HG02870 (cell line): ENCODE measurements around the gene CRX.
"Not testable (repeated sequence)": the region's sequence is repeated elsewhere in the genome, so short reads cannot be mapped to it uniquely, and the experiment has no call there.

Source experiments
- ATAC-seq: cut with Tn5 transposase; IDR thresholded peaks from one replicate; pipeline ENCODE4 v1.9.1; 2021; ENCODE audit warnings: mild to moderate bottlenecking, moderate library complexity; ENCODE audit not compliant: unreplicated experiment

Gene CRX

GRCh38 chr19:47803148-47803547 lies 18.6 kb upstream of the CRX start:
- not testable (repeated sequence) for ATAC-seq

- ATAC-seq = not testable (repeated sequence)
These were observed 18.1 kb upstream of the CRX start for GRCh38 chr19:47803671-47804070.

- not testable (repeated sequence) for ATAC-seq
These were observed 17.3 kb upstream of the CRX start, which contains the start of gene TPRX1 for GRCh38 chr19:47804451-47804850. TPRX1 (minus strand) TSS chr19:47804551; CDS start chr19:47804539, 12 bp downstream.

DNA sequence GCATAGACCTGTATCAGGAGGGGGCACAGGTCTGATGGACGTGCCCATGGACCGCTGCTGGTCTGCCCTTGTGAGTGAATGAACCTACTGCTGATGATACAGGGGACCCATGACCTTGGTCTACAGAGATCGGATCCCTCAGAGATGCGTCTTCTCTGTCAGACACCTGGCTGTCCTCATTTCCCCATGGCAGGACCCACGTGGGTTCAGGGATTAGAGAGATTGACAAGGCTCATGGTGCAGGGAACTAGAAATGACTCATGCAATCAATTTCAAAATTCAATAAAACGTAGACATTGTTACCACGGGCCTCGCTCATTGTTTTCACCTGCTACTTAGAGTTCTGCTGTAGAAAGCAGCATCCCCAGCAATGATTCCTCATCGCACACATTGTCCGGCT lies 16.4 kb upstream of the CRX start:
- no peak for ATAC-seq

GRCh38 chr19:47806435-47806834 lies 15.3 kb upstream of the CRX start:
- no peak for ATAC-seq

DNA sequence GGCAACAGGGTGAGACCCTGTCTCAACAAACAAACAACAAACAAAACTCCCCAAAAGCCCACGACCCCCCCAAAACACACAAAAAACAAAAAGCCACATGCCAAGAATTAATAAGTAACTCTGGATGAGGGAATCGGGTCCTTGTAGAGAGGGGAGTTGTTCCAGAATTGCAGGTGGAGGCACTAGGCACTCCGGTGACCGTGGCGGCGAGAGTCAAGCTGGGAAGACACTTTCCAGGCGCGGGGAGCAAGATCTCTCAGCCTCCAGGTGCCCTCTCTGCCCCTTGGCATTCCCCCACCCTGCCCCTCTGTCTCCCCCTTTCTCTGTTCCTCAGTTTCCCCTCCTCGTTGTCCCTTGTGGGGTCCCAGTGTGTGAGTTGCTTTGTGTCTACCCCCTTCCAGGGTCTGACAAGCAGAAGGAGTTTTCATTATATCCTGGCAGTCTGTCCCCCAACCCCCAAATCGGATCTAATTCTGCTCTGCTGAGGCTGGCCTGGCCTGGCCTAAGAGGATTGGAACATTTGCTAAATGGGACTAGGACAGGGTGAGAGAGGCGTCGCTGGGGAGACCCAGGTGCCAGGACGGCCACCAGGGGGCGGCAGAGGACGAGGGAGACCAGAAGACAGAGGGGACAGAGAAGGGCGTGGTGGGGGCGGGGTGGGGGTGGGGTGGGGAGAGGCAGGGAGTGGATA lies 8.3 kb upstream of the CRX start:
- ATAC-seq = no peak

GRCh38 chr19:47813995-47814328 lies 7.8 kb upstream of the CRX start:
- ATAC-seq = no peak

DNA sequence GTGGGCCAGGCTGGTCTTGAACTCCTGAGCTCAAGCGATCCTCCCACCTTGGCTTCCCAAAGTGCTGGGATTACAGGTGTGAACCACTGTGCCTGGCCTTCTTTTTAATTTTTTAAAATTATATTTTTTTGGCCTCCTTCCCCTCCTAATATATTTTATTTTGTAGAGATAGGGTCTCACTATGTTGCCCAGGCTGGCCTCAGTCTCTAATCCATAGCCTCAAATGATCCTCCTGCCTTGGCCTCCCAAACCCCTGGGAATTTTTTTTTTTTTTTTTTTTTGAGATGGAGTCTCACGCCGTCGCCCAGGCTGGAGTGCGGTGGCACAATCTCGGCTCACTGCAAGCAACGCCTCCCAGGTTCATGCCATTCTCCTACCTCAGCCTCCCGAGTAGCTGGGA lies 5.5 kb upstream of the CRX start:
- not testable (repeated sequence) for ATAC-seq

DNA sequence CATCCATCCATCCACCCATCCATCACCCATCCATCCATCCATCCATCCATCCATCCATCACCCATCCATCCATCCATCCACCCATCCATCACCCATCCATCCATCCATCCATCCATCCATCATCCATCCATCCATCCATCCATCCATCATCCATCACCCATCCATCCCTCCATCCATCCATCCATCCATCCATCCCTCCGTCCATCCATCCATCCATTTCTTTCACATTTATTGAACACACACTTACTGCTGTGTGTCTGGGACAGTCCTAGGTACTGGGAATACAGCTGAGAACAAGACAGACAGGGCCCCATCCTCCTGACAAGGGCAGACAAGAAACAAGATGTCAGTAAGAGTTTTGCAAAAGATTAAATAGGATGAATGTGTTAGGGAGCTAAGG lies 3.5 kb upstream of the CRX start:
- ATAC-seq = not testable (repeated sequence)

GRCh38 chr19:47819858-47820257 lies 1.9 kb upstream of the CRX start:
- no peak for ATAC-seq

DNA sequence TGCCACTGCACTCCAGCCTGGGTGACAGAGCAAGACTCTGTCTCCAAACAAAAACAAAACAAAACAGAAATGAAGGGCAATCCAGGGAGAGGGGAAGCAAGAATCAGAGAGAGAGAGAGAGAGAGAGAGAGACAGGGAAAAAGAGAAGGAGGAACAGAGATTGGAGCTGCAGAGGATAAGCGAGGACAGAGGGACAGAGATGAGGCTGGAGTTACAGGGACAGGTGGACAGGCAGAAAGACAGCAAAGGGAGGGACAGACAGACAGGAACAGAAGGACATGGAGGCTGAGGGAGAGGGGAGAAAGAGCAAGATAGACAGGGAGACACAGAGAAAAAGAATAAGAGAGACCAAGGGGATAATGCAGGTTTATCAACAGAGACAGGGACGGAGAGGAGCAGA lies 1.3 kb upstream of the CRX start:
- ATAC-seq = no peak

- ATAC-seq = no peak
These were observed 2.7 kb downstream of the CRX start for GRCh38 chr19:47824396-47824795.

DNA sequence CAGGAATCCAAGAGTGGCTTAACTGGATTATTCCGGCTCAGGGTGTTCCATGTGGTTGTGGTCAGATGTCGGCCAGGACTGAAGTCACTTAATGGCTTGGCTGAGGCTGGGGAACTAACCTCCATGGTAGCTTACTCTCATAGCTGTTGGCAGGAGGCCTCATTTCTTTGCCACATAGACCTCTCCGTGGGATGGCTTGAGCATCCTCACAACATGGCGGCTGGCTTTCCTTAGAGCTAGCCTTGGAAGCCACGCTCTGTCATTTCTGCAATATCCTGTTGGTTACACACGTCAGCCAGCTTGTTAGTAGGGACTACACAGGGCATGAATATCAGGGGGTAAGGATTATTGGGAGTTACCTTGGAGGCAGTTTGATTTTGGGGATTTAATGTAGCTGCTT lies 5.1 kb downstream of the CRX start:
- no peak for ATAC-seq

GRCh38 chr19:47832723-47833122 lies 11.0 kb downstream of the CRX start:
- no peak for ATAC-seq

- no peak for ATAC-seq
These were observed 14.3 kb downstream of the CRX start for GRCh38 chr19:47836038-47836437.

- no peak for ATAC-seq
These were observed 17.7 kb downstream of the CRX start for GRCh38 chr19:47839411-47839810.

GRCh38 chr19:47839913-47840312 lies 18.2 kb downstream of the CRX start:
- no peak for ATAC-seq

- no peak for ATAC-seq
These were observed 21.2 kb downstream of the CRX start for GRCh38 chr19:47842941-47843340.

DNA sequence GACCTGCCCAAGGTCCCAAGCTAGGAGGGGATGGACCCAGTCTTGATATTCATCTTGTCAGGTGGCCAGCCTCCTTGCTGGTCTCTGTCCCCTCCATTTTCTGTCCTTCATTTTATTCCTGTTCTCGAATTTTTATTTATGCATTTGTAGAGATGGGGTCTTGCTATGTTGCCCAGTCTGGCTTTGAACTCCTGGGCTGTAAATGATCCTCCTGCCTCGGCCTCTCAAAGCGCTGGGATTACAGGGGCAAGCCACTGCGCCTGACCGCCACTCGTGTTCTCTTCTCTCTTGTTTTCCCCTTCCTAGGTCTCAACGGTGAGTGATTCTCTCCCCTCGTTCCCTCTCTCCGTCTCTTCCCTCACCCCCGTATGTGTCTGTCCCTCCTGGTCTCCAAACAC lies 26.7 kb downstream of the CRX start:
- no peak for ATAC-seq

- no peak for ATAC-seq
These were observed 27.2 kb downstream of the CRX start for GRCh38 chr19:47848823-47849473.

DNA sequence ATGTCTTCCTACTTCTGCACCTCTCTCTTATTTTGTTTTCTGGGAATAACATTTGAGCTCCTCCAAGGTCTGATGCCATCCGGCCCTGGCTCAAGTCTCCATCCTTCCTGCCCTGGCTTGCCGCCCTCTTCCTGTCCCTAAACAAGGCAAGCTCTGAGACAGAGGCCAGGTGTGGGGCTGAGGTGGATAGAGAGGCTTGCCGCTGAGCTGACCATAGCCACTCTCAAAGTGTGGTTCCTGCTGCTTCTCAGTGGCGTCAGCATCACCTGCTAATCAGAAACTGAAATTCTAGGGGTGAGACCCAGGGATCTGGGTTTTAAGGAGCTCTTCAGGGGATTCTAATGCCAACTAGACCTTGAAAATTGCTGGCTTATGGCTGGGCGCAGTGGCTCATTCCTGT lies 31.3 kb downstream of the CRX start:
- no peak for ATAC-seq

- no peak for ATAC-seq
These were observed 32.7 kb downstream of the CRX start for GRCh38 chr19:47854459-47854858.

GRCh38 chr19:47858231-47858630 lies 36.5 kb downstream of the CRX start:
- not testable (repeated sequence) for ATAC-seq
